Measurements from ENCODE around the gene LMO2.
"Not testable (repeated sequence)": the region's sequence is repeated elsewhere in the genome, so short reads cannot be mapped to it uniquely, and the experiment has no call there.

LMO2 gene

DNA sequence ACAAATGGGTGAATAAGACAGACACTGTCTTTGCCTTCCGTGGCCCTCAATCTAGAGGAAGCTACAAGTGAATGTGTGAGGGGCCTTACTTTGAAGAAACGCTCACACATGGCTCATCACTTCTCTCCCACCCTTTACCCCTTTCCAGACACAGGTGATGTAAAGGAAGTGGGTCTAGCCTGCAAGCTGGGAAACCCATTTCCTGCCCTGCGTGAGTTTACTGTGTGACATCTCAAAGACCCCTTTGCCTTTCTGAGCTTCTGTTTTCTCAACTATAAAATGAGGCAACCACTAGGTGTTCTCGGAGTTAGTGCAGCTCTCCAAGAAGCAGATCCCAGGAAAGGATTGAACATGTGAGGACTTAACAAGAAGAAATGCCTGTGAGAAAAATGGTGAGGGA, 43.1 kb upstream of the LMO2 start:
- DNase-seq (ENCODE audit: low spot score), result no peak
- H3K9me3 ChIP-seq (ENCODE audit: severe bottlenecking), result no peaks in the 10 kb centered on the region
- no peaks in the 10 kb centered on the region for H3K4me1 ChIP-seq (ENCODE audit: insufficient read depth, poor library complexity, severe bottlenecking)
- H3K36me3 ChIP-seq (ENCODE audit: low read depth), result no peaks in the 10 kb centered on the region
- H3K27ac ChIP-seq (ENCODE audit: poor library complexity, severe bottlenecking), result no peak overlapping the region
- TF ChIP-seq, protein P1, sequence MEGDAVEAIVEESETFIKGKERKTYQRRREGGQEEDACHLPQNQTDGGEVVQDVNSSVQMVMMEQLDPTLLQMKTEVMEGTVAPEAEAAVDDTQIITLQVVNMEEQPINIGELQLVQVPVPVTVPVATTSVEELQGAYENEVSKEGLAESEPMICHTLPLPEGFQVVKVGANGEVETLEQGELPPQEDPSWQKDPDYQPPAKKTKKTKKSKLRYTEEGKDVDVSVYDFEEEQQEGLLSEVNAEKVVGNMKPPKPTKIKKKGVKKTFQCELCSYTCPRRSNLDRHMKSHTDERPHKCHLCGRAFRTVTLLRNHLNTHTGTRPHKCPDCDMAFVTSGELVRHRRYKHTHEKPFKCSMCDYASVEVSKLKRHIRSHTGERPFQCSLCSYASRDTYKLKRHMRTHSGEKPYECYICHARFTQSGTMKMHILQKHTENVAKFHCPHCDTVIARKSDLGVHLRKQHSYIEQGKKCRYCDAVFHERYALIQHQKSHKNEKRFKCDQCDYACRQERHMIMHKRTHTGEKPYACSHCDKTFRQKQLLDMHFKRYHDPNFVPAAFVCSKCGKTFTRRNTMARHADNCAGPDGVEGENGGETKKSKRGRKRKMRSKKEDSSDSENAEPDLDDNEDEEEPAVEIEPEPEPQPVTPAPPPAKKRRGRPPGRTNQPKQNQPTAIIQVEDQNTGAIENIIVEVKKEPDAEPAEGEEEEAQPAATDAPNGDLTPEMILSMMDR (IDR thresholded peaks at IDR 0.05; ENCODE audit: poor library complexity, severe bottlenecking), result no peak
- ATAC-seq (ENCODE audit: low read depth), result no peak
- no peaks in the 10 kb centered on the region for H3K27me3 ChIP-seq (ENCODE audit: insufficient read depth, poor library complexity, severe bottlenecking)
- H3K4me3 ChIP-seq (ENCODE audit: severe bottlenecking), result no peak overlapping the region

DNA sequence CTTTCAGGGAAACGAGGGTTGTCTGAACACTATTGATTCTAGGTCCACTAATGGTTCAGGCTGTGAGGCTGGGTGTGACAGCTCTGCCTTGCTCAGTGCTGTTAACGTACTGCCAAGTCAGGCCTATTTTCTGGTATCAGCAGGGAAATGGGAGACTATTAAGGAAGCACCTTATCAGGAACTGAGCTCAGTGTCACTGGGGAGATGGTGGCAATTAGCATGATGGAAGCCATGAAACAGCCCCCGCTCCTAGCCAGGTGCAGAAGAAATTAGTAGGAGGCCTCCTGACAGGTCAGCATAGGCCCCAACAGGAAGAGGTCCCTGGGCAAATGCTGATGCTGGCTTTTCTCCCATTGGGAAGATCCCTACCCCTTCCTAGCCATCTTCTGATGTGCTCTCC, 42.6 kb upstream of the LMO2 start:
- ATAC-seq (ENCODE audit: low read depth) (no peak), DNase-seq (ENCODE audit: low spot score) (no peak)

DNA sequence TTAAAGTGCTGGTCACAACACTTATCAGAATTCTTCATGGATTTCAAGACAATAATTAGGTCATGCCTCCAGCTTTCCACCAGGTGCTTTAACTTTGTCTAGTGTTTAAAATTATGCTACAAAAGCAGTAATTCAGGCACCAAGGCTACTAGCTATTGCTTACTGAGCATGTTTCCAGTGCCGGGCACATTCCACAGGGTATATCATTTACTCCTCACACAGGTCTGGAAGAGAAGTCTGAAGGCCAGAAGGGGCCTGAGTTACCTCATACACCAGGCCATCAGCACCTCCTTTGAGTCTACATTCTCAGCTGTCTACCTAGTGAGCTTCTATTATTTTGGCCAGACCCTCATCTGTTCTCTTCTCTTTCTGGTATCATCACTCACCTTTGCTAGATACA, 41.7 kb upstream of the LMO2 start:
- Histone ChIP-seq H3K27me3 (ENCODE audit: insufficient read depth, poor library complexity, severe bottlenecking) (no peaks in the 10 kb centered on the region), H3K9me3 (ENCODE audit: severe bottlenecking) (no peaks in the 10 kb centered on the region), H3K36me3 (ENCODE audit: low read depth) (no peaks in the 10 kb centered on the region), H3K27ac (ENCODE audit: poor library complexity, severe bottlenecking) (no peak overlapping the region), H3K4me3 (ENCODE audit: severe bottlenecking) (no peak overlapping the region), H3K4me1 (ENCODE audit: insufficient read depth, poor library complexity, severe bottlenecking) (no peaks in the 10 kb centered on the region)
- ATAC-seq (ENCODE audit: low read depth) (no peak), DNase-seq (ENCODE audit: low spot score) (no peak)
- TF ChIP-seq, protein P1 (IDR thresholded peaks at IDR 0.05; ENCODE audit: poor library complexity, severe bottlenecking), result no peak

More for the DNA sequence above, 42.6 kb upstream of the LMO2 start:
- Histone ChIP-seq H3K27me3 (ENCODE audit: insufficient read depth, poor library complexity, severe bottlenecking) (no peaks in the 10 kb centered on the region), H3K4me3 (ENCODE audit: severe bottlenecking) (no peak overlapping the region), H3K27ac (ENCODE audit: poor library complexity, severe bottlenecking) (no peak overlapping the region), H3K4me1 (ENCODE audit: insufficient read depth, poor library complexity, severe bottlenecking) (no peaks in the 10 kb centered on the region), H3K36me3 (ENCODE audit: low read depth) (no peaks in the 10 kb centered on the region), H3K9me3 (ENCODE audit: severe bottlenecking) (no peaks in the 10 kb centered on the region)
- TF ChIP-seq, protein P1 (IDR thresholded peaks at IDR 0.05; ENCODE audit: poor library complexity, severe bottlenecking), result no peak

DNA sequence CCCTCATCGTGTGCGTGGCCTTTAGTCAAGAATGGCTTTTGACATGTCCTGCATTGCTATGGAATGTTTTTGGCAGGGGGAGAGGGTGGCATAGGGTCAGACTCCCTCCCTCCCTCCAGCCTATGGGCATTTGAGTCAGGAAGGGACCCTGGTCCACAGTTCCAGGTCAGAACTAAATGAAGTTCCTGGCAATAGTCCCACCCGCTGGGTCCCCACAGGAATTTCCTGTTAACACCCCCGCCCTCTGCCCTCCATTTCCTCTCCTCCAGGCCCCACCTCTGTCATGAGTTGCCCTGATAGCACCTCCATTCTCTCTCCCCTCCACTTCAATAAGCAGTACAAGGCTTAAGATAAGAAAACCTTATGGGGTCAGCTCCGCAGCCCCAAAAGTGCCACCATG, 40.8 kb upstream of the LMO2 start:
- ATAC-seq (ENCODE audit: low read depth) (no peak), DNase-seq (ENCODE audit: low spot score) (no peak)
- H3K9me3 ChIP-seq (ENCODE audit: severe bottlenecking), result no peaks in the 10 kb centered on the region
- H3K36me3 ChIP-seq (ENCODE audit: low read depth), result no peaks in the 10 kb centered on the region
- no peak overlapping the region for H3K4me3 ChIP-seq (ENCODE audit: severe bottlenecking)
- TF ChIP-seq, protein P1 (IDR thresholded peaks at IDR 0.05; ENCODE audit: poor library complexity, severe bottlenecking), result no peak
- no peak overlapping the region for H3K27ac ChIP-seq (ENCODE audit: poor library complexity, severe bottlenecking)
- H3K27me3 ChIP-seq (ENCODE audit: insufficient read depth, poor library complexity, severe bottlenecking), result no peaks in the 10 kb centered on the region
- no peaks in the 10 kb centered on the region for H3K4me1 ChIP-seq (ENCODE audit: insufficient read depth, poor library complexity, severe bottlenecking)

DNA sequence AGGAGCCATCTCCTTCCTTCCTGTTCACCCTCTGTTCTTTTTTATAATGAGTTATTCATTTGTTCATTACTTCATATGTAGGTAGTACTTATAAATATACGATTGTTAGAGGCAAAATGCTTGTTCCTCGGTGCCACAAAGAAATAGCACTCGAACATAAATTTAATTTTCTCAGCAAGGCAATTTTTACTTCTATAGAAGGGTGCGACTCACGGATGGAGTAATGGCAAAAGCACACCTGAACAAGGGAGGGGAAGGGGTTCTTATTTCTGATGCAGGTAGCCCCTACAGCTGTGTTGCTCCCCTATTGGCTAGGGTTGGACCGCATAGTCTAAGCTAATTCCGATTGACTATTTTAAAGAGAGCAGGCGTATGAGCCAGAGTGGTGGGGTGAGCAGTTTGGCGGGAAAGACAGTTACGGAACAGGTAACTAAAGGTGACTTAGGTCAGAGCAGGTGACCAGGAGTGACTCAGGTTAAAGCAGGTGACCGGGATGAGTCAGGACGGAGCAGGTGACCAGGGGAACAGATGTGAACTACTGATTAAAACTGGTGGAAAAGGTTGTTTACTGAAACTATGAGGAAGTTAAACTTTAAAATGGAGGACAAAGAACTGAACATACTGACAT, 40.0 kb upstream of the LMO2 start:
- DNase-seq (ENCODE audit: low spot score); H3K27ac ChIP-seq (ENCODE audit: poor library complexity, severe bottlenecking): not testable (repeated sequence)

More for the DNA sequence above, 40.0 kb upstream of the LMO2 start:
- ATAC-seq (ENCODE audit: low read depth); H3K9me3 ChIP-seq (ENCODE audit: severe bottlenecking); H3K27me3 ChIP-seq (ENCODE audit: insufficient read depth, poor library complexity, severe bottlenecking); H3K4me3 ChIP-seq (ENCODE audit: severe bottlenecking); H3K4me1 ChIP-seq (ENCODE audit: insufficient read depth, poor library complexity, severe bottlenecking); H3K36me3 ChIP-seq (ENCODE audit: low read depth): not testable (repeated sequence)
